ENCODE results near the gene RREB1.

The RREB1 gene

DNA sequence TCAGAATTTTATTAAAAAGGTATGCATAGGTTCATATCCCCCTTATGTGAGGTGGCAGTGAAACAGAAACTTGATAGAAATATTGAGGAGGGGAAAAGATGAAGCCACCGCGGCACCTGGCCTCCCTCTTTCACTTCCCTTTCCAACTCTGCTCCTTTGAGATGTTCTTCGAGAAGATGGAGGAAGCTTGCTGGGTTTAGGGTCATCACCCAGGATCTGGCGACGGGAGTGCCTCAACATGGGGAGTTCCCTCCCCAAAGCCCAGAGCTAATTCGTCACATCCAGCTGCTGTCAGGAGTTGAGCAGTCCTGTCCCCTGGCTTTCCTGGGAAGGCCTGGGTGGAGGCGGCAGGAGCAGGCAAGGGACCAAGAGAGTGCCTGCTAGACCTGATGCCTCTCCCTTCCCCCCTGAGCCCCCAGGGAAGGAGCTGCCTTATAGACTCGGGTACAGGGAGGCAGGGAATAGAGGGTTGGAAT lies 29.1 kb downstream of the RREB1 start:
- no peak for DNase-seq (ENCODE audit: low read depth)
- no peak overlapping the region for H3K4me3 ChIP-seq (ENCODE audit: control insufficient read depth, low read depth, low read length)

DNA sequence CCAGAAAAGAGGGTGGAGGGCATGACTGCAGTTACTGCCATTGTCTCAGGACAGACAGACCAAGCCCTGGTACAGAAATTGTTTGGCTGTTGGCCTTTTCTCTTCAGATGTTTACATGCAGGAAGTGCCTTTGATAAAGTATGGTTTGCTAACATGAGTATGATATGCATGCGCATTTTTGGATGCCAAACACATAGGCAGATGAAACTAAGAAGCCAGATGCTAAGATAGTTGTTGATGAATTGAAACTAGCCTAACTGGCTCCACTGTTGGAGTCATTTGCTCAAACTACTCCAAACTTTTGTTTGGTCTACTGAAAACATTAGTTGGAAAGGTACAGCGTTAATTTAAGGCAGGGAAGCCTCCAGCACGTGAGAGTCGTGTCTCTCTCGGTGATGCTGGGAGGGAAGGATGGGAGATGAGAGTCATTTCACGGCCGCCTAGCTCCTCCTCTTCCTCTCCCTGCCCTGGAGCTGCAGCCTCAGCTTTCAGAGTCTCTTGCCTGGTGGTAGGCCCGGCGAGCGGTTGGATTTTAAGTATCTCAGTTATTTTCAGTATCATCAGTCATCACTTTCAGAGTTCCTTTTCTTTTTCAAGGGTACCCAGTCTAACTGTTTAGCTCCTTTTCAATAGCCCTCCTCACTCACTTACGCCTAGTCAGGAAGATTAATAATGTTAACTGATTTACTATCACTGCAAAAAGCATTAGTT lies 29.7 kb downstream of the RREB1 start:
- no peak overlapping the region for H3K4me3 ChIP-seq (ENCODE audit: control insufficient read depth, low read depth, low read length)
- no peak for DNase-seq (ENCODE audit: low read depth)
- TF ChIP-seq, protein P1, sequence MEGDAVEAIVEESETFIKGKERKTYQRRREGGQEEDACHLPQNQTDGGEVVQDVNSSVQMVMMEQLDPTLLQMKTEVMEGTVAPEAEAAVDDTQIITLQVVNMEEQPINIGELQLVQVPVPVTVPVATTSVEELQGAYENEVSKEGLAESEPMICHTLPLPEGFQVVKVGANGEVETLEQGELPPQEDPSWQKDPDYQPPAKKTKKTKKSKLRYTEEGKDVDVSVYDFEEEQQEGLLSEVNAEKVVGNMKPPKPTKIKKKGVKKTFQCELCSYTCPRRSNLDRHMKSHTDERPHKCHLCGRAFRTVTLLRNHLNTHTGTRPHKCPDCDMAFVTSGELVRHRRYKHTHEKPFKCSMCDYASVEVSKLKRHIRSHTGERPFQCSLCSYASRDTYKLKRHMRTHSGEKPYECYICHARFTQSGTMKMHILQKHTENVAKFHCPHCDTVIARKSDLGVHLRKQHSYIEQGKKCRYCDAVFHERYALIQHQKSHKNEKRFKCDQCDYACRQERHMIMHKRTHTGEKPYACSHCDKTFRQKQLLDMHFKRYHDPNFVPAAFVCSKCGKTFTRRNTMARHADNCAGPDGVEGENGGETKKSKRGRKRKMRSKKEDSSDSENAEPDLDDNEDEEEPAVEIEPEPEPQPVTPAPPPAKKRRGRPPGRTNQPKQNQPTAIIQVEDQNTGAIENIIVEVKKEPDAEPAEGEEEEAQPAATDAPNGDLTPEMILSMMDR (IDR thresholded peaks at IDR 0.05; ENCODE audit: control insufficient read depth, insufficient read depth, low read depth, low read length, missing control alignments) = no peak

More for the DNA sequence above, 29.1 kb downstream of the RREB1 start:
- TF ChIP-seq, protein P1 (IDR thresholded peaks at IDR 0.05; ENCODE audit: control insufficient read depth, insufficient read depth, low read depth, low read length, missing control alignments) = no peak

DNA sequence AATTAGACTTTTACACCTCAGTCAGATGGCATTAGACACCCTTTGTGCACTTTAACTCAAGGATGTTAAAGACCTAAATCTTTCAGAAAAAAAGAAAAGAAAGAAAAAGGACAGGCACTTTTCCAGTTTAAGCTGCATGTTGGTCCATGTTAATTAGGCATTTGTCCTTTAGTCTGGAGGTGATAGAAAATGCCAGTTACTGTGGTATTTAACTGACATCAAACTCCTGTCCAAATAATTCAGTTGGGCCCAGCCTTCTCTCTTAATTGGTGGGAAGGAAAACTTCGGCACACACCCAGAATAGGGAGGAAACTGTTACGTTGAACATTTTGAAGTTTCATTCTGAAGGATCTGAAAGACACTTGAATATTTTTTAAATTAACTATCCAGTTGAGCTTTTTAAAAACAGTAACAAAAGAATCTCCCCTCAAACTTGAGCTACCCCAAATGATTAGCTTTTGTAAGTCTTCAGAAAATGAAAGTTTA lies 30.3 kb downstream of the RREB1 start:
- no peak for DNase-seq (ENCODE audit: low read depth)
- TF ChIP-seq, protein P1 (IDR thresholded peaks at IDR 0.05; ENCODE audit: control insufficient read depth, insufficient read depth, low read depth, low read length, missing control alignments) = no peak
- no peak overlapping the region for H3K4me3 ChIP-seq (ENCODE audit: control insufficient read depth, low read depth, low read length)

DNA sequence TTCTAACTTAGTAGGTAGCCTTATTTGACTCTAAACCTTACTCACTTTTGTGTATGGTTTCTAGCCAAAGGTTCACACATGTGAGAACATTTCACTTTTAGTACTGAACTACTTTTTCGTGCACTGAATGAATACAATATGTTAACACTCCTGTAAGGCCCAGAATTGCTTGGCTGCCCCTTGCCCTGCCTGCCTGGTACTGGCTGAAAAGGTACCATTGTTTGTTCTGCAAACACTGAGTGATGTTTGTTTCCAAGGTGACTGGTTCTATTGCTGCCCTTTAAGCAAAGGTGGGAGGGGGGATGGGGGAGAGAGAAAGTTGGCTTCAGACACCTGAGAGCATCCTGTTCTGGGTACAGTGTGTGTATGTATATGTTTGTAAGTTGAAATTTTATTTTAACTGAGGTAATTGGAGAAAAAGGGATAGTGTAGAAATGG lies 31.2 kb downstream of the RREB1 start:
- TF ChIP-seq, protein P1 (IDR thresholded peaks at IDR 0.05; ENCODE audit: control insufficient read depth, insufficient read depth, low read depth, low read length, missing control alignments) = no peak
- H3K4me3 ChIP-seq (ENCODE audit: control insufficient read depth, low read depth, low read length) = no peak overlapping the region
- DNase-seq (ENCODE audit: low read depth) = no peak

DNA sequence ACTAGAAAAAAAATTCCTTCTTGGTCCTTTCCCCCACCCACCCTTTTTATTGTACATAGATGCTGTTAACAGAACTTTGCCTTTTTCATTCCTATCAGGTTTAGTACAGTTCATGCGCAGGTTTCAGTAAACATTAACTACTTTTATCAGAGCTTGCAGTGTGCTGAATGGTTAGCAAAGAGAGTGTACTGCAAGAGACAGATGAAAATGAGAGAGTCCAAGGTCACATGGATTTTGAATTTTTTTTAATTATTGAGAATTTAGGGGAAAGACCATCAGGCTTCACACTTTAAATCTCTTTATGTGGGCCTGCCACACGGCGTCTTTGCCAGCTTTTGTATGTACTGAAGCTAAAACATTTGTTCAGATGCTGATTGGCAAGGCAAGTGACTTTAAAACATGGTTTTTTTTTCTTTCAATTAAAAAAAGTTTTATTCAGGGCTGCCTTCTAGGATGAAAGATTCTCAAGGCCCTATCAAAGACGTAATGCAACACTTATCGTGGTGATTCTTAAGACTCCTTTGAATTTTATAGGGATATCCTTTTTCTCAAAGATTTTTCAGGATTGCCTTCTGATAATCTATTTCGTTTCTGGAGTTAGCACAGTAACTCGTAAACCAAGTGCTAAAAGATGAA lies 32.2 kb downstream of the RREB1 start:
- TF ChIP-seq, protein P1 (IDR thresholded peaks at IDR 0.05; ENCODE audit: control insufficient read depth, insufficient read depth, low read depth, low read length, missing control alignments) = no peak
- no peak for DNase-seq (ENCODE audit: low read depth)
- H3K4me3 ChIP-seq (ENCODE audit: control insufficient read depth, low read depth, low read length) = no peak overlapping the region

DNA sequence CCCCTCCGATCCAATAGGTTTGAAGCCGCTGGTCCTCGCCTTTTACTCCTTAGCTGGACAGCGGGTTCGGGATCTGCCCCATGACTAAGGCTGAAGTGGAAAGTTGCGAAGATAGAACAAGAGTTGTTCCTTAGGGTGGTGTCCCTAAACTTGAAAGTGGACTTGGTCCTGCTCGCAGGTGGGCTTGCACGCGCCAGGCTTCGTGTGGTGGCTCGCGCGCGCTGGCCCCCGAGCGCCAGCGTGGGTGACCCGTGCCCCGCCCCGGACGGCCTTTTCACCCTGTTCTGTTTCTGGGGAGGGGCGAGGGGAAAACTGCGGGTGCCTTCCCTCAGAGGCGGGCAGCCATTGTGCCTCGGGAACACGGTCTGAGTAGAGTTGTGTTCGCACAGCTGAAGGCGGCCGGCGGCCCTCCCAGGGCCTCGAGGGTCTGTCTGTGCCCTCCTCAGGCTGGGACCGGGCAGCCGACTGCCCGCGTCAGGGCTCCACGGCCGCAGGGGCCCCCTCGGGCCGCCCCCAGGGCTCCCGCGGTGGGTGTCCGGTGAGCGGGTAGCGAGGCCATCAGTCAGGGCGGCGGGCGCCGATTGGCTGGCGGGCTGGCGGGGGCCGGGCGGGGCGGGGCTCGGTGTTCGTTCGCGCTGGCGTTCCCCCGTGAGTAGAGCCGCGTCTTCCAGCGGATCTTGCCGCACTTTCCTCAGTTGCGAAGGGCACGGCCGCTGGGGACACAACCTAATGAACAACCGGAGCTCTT lies 33.0 kb downstream of the RREB1 start:
- TF ChIP-seq, protein P1 (IDR thresholded peaks at IDR 0.05; ENCODE audit: control insufficient read depth, insufficient read depth, low read depth, low read length, missing control alignments) = no peak

More for the DNA sequence above, 33.0 kb downstream of the RREB1 start:
- peak overlapping the region; percentile 58 for H3K4me3 ChIP-seq (ENCODE audit: control insufficient read depth, low read depth, low read length)
- no peak for DNase-seq (ENCODE audit: low read depth)

Measured in AG09309 (cell line).